B cell (primary cell): ENCODE measurements around the gene PLAU. TPM values are rescaled to one million over a fixed set of nuclear protein-coding genes. Genes with fewer than 3 reads are reported as not detected.

Source experiments
- ATAC-seq: fragments of 200-7000 bp; cut with Tn5 transposase; one replicate; pipeline ENCODE4 v1.10.0; 2021; ENCODE audit warnings: low read depth, mild to moderate bottlenecking, moderate number of reproducible peaks, moderate library complexity
- CTCF ChIA-PET: fragments of 350-600 bp; sonication (Branson Sonifier 250); formaldehyde crosslinking; loops from one replicate; lab custom pipeline; 2021; ENCODE audit warnings: antibody characterized with exemption, inconsistent platforms; lab: Charles Lee
- POLR2A ChIA-PET: fragments of 350-600 bp; sonication (Branson Sonifier 250); formaldehyde crosslinking; loops from one replicate; lab custom pipeline; 2021; ENCODE audit warnings: antibody characterized with exemption; lab: Charles Lee
- DNase-seq: peaks from one replicate; pipeline ENCODE4 v3.0.0; 2013
- H2AFZ ChIP-seq: 2 replicates; pipeline ENCODE4 v1.6.1; 2012; ENCODE audit warnings: mild to moderate bottlenecking, low read depth, low read length; ENCODE audit not compliant: insufficient read depth, poor library complexity, severe bottlenecking
- H3K27ac ChIP-seq, 2 donors: 1 replicate in 1 of 2; 2 replicates in 1 of 2; pipeline ENCODE4 v1.5.1; 2012 to 2013; ENCODE audit warnings: low read length in 2 of 2, mild to moderate bottlenecking in 2 of 2, moderate library complexity in 1 of 2
- H3K27me3 ChIP-seq, 4 experiments: fragments of 200-600 bp in 1 of 4; sonication (generic) in 1 of 4; replicated peaks in 1 of 4; 1 replicate in 2 of 4; 2 replicates in 2 of 4; pipeline versions ENCODE4 v1.6.1 to v1.7.0; 2013 to 2016; ENCODE audit warnings: low read length in 3 of 4, mild to moderate bottlenecking in 2 of 4, mixed read lengths in 1 of 4, moderate library complexity in 1 of 4; ENCODE audit not compliant: insufficient read depth in 4 of 4, control insufficient read depth in 3 of 4; ENCODE audit errors: control extremely low read depth in 1 of 4
- H3K36me3 ChIP-seq, 2 experiments: replicated peaks in 1 of 2; 1 replicate in 1 of 2; 2 replicates in 1 of 2; pipeline versions ENCODE4 v1.6.1 to v1.7.1; 2013; ENCODE audit warnings: low read length in 1 of 2; ENCODE audit not compliant: insufficient read depth in 2 of 2, control insufficient read depth in 1 of 2; ENCODE audit errors: control extremely low read depth in 1 of 2, extremely low read depth in 1 of 2
- H3K4me1 ChIP-seq, 2 donors: fragments of 200-600 bp in 1 of 2; sonication (generic) in 1 of 2; 1 replicate in 1 of 2; 2 replicates in 1 of 2; pipeline versions ENCODE4 v1.5.1 to v1.6.1; 2013 to 2017; ENCODE audit warnings: low read length in 2 of 2; ENCODE audit not compliant: control insufficient read depth in 2 of 2, insufficient read depth in 2 of 2
- H3K4me2 ChIP-seq: replicated peaks from 2 replicates; pipeline ENCODE3; 2012; ENCODE audit warnings: mild to moderate bottlenecking, low read depth, low read length; ENCODE audit not compliant: poor library complexity, severe bottlenecking
- H3K4me3 ChIP-seq, 5 experiments: fragments of 200-600 bp in 1 of 5; sonication (generic) in 1 of 5; 1 replicate in 3 of 5; 2 replicates in 2 of 5; pipeline versions ENCODE4 v1.5.1 to v1.7.0; 2011 to 2016; ENCODE audit warnings: low read length in 4 of 5, mild to moderate bottlenecking in 4 of 5, low read depth in 2 of 5, control low read depth in 1 of 5, moderate library complexity in 1 of 5; ENCODE audit not compliant: insufficient read depth in 1 of 5; ENCODE audit errors: control extremely low read depth in 1 of 5, extremely low read depth in 1 of 5
- H3K79me2 ChIP-seq: fragments of 200-600 bp; sonication (generic); one replicate; pipeline ENCODE4 v1.6.0; 2016; ENCODE audit warnings: low read length; ENCODE audit not compliant: control insufficient read depth, insufficient read depth
- H3K9ac ChIP-seq: fragments of 200-600 bp; sonication (generic); 2 replicates; pipeline ENCODE4 v1.6.1; 2017; ENCODE audit warnings: mild to moderate bottlenecking, low read length, moderate library complexity
- H3K9me3 ChIP-seq, 3 donors: one replicate each; pipeline versions ENCODE4 v1.6.1 to v1.7.1; 2013; ENCODE audit warnings: low read length in 2 of 3; ENCODE audit not compliant: control insufficient read depth in 2 of 3, insufficient read depth in 1 of 3; ENCODE audit errors: control extremely low read depth in 1 of 3
- H4K20me1 ChIP-seq: 2 replicates; pipeline ENCODE4 v1.6.0; 2012; ENCODE audit warnings: mild to moderate bottlenecking, low read length; ENCODE audit not compliant: insufficient read depth, control insufficient read depth, poor library complexity, severe bottlenecking
- H3K27ac Mint-ChIP-seq: one replicate; pipeline ENCODE4 v1.8.0; 2021; ENCODE audit warnings: mixed read lengths
- H3K27me3 Mint-ChIP-seq: one replicate; pipeline ENCODE4 v1.8.0; 2021; ENCODE audit warnings: mixed read lengths
- H3K4me1 Mint-ChIP-seq: one replicate; pipeline ENCODE4 v1.8.0; 2021; ENCODE audit warnings: mixed read lengths
- H3K4me3 Mint-ChIP-seq: one replicate; pipeline ENCODE4 v1.8.0; 2021; ENCODE audit warnings: mixed read lengths
- H3K9me3 Mint-ChIP-seq: one replicate; pipeline ENCODE4 v1.8.0; 2022; ENCODE audit warnings: mixed read lengths; ENCODE audit not compliant: insufficient read depth
- CTCF ChIP-seq: fragments of 200-600 bp; IDR thresholded peaks from one replicate; pipeline ENCODE4 v1.8.0; 2022; ENCODE audit warnings: antibody characterized with exemption, mild to moderate bottlenecking
- EZH2 ChIP-seq: IDR thresholded peaks from 2 replicates; pipeline ENCODE4 v1.6.1; 2012; ENCODE audit warnings: borderline replicate concordance, low read depth, mild to moderate bottlenecking, moderate library complexity, low read length; ENCODE audit not compliant: insufficient read depth, poor library complexity, severe bottlenecking
- WGBS: methylation state at CpG from one replicate; pipeline ENCODE4 v1.1.5; 2013; ENCODE audit warnings: missing lambda C conversion rate; ENCODE audit not compliant: insufficient coverage; 5-methylcytosine and 5-hydroxymethylcytosine counted together
- intact Hi-C: fragments of 100-400 bp; cut with micrococcal nuclease; formaldehyde crosslinking; loops from one replicate; pipeline ENCODE4 v1.10.0; 2022
- polyA plus RNA-seq: library from polyadenylated mRNA; depleted of rRNA; stranded (reverse); fragments of >200 nt; gene quantifications from 2 replicates; pipeline ENCODE4 v1.2.3, GENCODE V29; 2012
- total RNA-seq, 2 donors: library from RNA; stranded (reverse); fragments of 120-200 nt in 1 of 2; gene quantifications; 1 replicate in 1 of 2; 2 replicates in 1 of 2; pipeline versions ENCODE4 v1.2.3 to v1.2.4, GENCODE V29; 2013 to 2022

Gene PLAU
- total and polyA plus RNA-seq, 2 donors (not counting 1 experiment from before 2014, with no cell fraction given) = 0.04 TPM; not detected in 1

- Mint-ChIP-seq H3K27me3 (peaks cover 35% of the 10 kb centered on the region), H3K9me3 (no peaks in the 10 kb centered on the region), H3K4me3 (peak overlapping the region; percentile 16), H3K27ac (no peak overlapping the region), H3K4me1 (peaks cover 34% of the 10 kb centered on the region)
- H4K20me1 ChIP-seq = no peaks in the 10 kb centered on the region
- H3K36me3 ChIP-seq = no peaks in the 10 kb centered on the region
- intact Hi-C loops = no loop called here
- H2AFZ ChIP-seq = no peak overlapping the region
- 54% methylated on average over 3 of the region's 6 CpGs for WGBS
- CTCF ChIA-PET = interaction anchor here (1.4 kb wide), 1 partner anchor 32 kb away, joined by 3 read pairs; no protein-coding TSS in a partner anchor
- POLR2A ChIA-PET = interaction anchor here (0.6 kb wide), 1 partner anchor 46 kb away, joined by 7 read pairs; no protein-coding TSS in a partner anchor
- H3K79me2 ChIP-seq = no peaks in the 10 kb centered on the region
- no peak overlapping the region for H3K9ac ChIP-seq
- H3K4me1 ChIP-seq = peaks cover 23 to 35% of the 10 kb centered on the region in 2 donors
- no peak overlapping the region for H3K4me2 ChIP-seq
- no peak for TF ChIP-seq CTCF
- no peak for TF ChIP-seq EZH2
- peaks cover 0 to 43% (median 24%) of the 10 kb centered on the region in 4 experiments for H3K27me3 ChIP-seq
- no peak overlapping the region for H3K27ac ChIP-seq
- no peak overlapping the region for H3K4me3 ChIP-seq
- no peak for DNase-seq
- no peak for ATAC-seq
- H3K9me3 ChIP-seq = no peaks in the 10 kb centered on the region
Measured at GRCh38 chr10:73907841-73908517, 3.0 kb upstream of the PLAU start.
